H9 (cell line): ENCODE measurements around the gene IPPK. TPM values are rescaled to one million over a fixed set of nuclear protein-coding genes. Genes with fewer than 3 reads are reported as not detected.

Source experiments
- DNase-seq: peaks from one replicate; pipeline ENCODE4 v3.0.0-alpha.2; 2017
- H2AFZ ChIP-seq: one replicate; pipeline ENCODE4 v1.6.1; 2013; ENCODE audit warnings: mild to moderate bottlenecking, low read length, control low read depth, moderate library complexity
- H2AK5ac ChIP-seq: 2 replicates; pipeline ENCODE4 v1.6.1; 2013; ENCODE audit warnings: low read length, control low read depth, mixed read lengths; ENCODE audit not compliant: insufficient read length
- H2BK120ac ChIP-seq: one replicate; pipeline ENCODE4 v1.6.1; 2013; ENCODE audit warnings: low read depth, mild to moderate bottlenecking, low read length, control low read depth, inconsistent platforms; ENCODE audit not compliant: poor library complexity, severe bottlenecking
- H2BK12ac ChIP-seq: 2 replicates; pipeline ENCODE4 v1.6.1; 2013; ENCODE audit warnings: low read length, control low read depth, mixed read lengths, low read depth; ENCODE audit not compliant: insufficient read length
- H2BK15ac ChIP-seq: 2 replicates; pipeline ENCODE4 v1.6.1; 2013; ENCODE audit warnings: low read depth, low read length, control low read depth
- H2BK20ac ChIP-seq: one replicate; pipeline ENCODE4 v1.6.1; 2013; ENCODE audit warnings: low read depth, mild to moderate bottlenecking, low read length, control low read depth, inconsistent platforms; ENCODE audit not compliant: poor library complexity, severe bottlenecking
- H2BK5ac ChIP-seq: 2 replicates; pipeline ENCODE4 v1.6.1; 2013; ENCODE audit warnings: low read length, control low read depth, mixed read lengths; ENCODE audit not compliant: insufficient read length
- H3K14ac ChIP-seq: 2 replicates; pipeline ENCODE4 v1.6.1; 2013; ENCODE audit warnings: low read length, control low read depth; ENCODE audit not compliant: insufficient read depth
- H3K18ac ChIP-seq: 2 replicates; pipeline ENCODE4 v1.6.1; 2013; ENCODE audit warnings: low read depth, mild to moderate bottlenecking, mixed read lengths, low read length, control low read depth; ENCODE audit not compliant: insufficient read length
- H3K23ac ChIP-seq: 2 replicates; pipeline ENCODE4 v1.6.1; 2013; ENCODE audit warnings: low read length, control low read depth, mixed read lengths, low read depth; ENCODE audit not compliant: insufficient read length
- H3K23me2 ChIP-seq: 2 replicates; pipeline ENCODE4 v1.6.1; 2013; ENCODE audit warnings: low read depth, mild to moderate bottlenecking, mixed read lengths, low read length, control low read depth; ENCODE audit not compliant: insufficient read length, poor library complexity, severe bottlenecking
- H3K27ac ChIP-seq: 2 replicates; pipeline ENCODE4 v1.5.1; 2013; ENCODE audit warnings: low read length, control low read depth, mixed read lengths, low read depth; ENCODE audit not compliant: insufficient read length
- H3K27me3 ChIP-seq: 2 replicates; pipeline ENCODE4 v1.6.1; 2013; ENCODE audit warnings: low read length, control low read depth, inconsistent platforms; ENCODE audit not compliant: insufficient read depth
- H3K4ac ChIP-seq: 2 replicates; pipeline ENCODE4 v1.6.1; 2013; ENCODE audit warnings: low read depth, mild to moderate bottlenecking, control low read depth, inconsistent platforms, low read length, moderate library complexity
- H3K4me1 ChIP-seq: 2 replicates; pipeline ENCODE4 v1.6.1; 2013; ENCODE audit warnings: low read length, control low read depth, inconsistent platforms; ENCODE audit not compliant: insufficient read depth
- H3K4me2 ChIP-seq: 2 replicates; pipeline ENCODE4 v1.6.1; 2013; ENCODE audit warnings: low read length, control low read depth, mixed read lengths; ENCODE audit not compliant: insufficient read length, insufficient read depth
- H3K56ac ChIP-seq: 2 replicates; pipeline ENCODE4 v1.6.1; 2013; ENCODE audit warnings: low read depth, mild to moderate bottlenecking, mixed read lengths, low read length, control low read depth; ENCODE audit not compliant: insufficient read length
- H3K79me1 ChIP-seq: 2 replicates; pipeline ENCODE4 v1.6.1; 2013; ENCODE audit warnings: low read depth, mild to moderate bottlenecking, moderate library complexity, low read length, control low read depth, inconsistent platforms; ENCODE audit not compliant: insufficient read depth, poor library complexity, severe bottlenecking
- H3K79me2 ChIP-seq: 2 replicates; pipeline ENCODE4 v1.6.1; 2013; ENCODE audit warnings: low read length, control low read depth, inconsistent platforms; ENCODE audit not compliant: insufficient read depth
- H3K9ac ChIP-seq: 2 replicates; pipeline ENCODE4 v1.6.1; 2013; ENCODE audit warnings: low read length, control low read depth, mixed read lengths; ENCODE audit not compliant: insufficient read length; ENCODE audit errors: extremely low read depth
- H3K9me3 ChIP-seq: one replicate; pipeline ENCODE4 v1.6.1; 2013; ENCODE audit warnings: low read depth, low read length, inconsistent platforms; ENCODE audit not compliant: control insufficient read depth
- H3T11ph ChIP-seq: one replicate; pipeline ENCODE4 v1.6.1; 2013; ENCODE audit warnings: mild to moderate bottlenecking, low read length, control low read depth, inconsistent platforms
- H4K20me1 ChIP-seq: one replicate; pipeline ENCODE4 v1.6.1; 2013; ENCODE audit not compliant: control insufficient read depth, insufficient read length, insufficient read depth
- H4K5ac ChIP-seq: 2 replicates; pipeline ENCODE4 v1.6.1; 2013; ENCODE audit warnings: low read depth, mild to moderate bottlenecking, mixed read lengths, low read length, control low read depth; ENCODE audit not compliant: insufficient read length
- H4K8ac ChIP-seq: replicated peaks from 2 replicates; pipeline ENCODE4 v1.6.1; 2013; ENCODE audit warnings: low read length, control low read depth, mixed read lengths, low read depth; ENCODE audit not compliant: insufficient read length
- H4K91ac ChIP-seq: 2 replicates; pipeline ENCODE4 v1.6.1; 2013; ENCODE audit warnings: low read depth, mild to moderate bottlenecking, moderate library complexity, mixed read lengths, low read length, control low read depth; ENCODE audit not compliant: insufficient read length
- H3K27ac Mint-ChIP-seq, 3 experiments: 2 replicates in 2 of 3; 3 replicates in 1 of 3; pipeline ENCODE4 v1.8.0; 2020 to 2021; ENCODE audit warnings: mixed read lengths in 3 of 3, mild to moderate bottlenecking in 1 of 3, moderate library complexity in 1 of 3
- H3K27me3 Mint-ChIP-seq: 2 replicates; pipeline ENCODE4 v1.8.0; 2021; ENCODE audit warnings: low read depth, mild to moderate bottlenecking, moderate library complexity, mixed read lengths
- H3K36me3 Mint-ChIP-seq, 3 experiments: 2 replicates in 2 of 3; 3 replicates in 1 of 3; pipeline ENCODE4 v1.8.0; 2020 to 2021; ENCODE audit warnings: low read depth in 3 of 3, mixed read lengths in 3 of 3; ENCODE audit not compliant: insufficient read depth in 1 of 3
- H3K4me1 Mint-ChIP-seq, 2 experiments: 2 replicates each; pipeline ENCODE4 v1.8.0; 2020; ENCODE audit warnings: mixed read lengths in 2 of 2
- H3K4me3 Mint-ChIP-seq, 2 experiments: 2 replicates in 1 of 2; 3 replicates in 1 of 2; pipeline ENCODE4 v1.8.0; 2020 to 2021; ENCODE audit warnings: mild to moderate bottlenecking in 2 of 2, mixed read lengths in 2 of 2, moderate library complexity in 1 of 2
- H3K9me3 Mint-ChIP-seq, 2 experiments: 2 replicates in 1 of 2; 3 replicates in 1 of 2; pipeline ENCODE4 v1.8.0; 2020; ENCODE audit warnings: mild to moderate bottlenecking in 2 of 2, mixed read lengths in 2 of 2, moderate library complexity in 1 of 2
- CTCF ChIP-seq: fragments of 200-600 bp; sonication (generic); conservative IDR thresholded peaks from 3 replicates; pipeline ENCODE4 v1.8.0; 2021; ENCODE audit warnings: antibody characterized with exemption, mild to moderate bottlenecking
- WGBS: extraction: QIAGEN DNeasy Blood & Tissue Kit; methylation state at CpG from one replicate; pipeline ENCODE4 v1.1.7; 2013; ENCODE audit warnings: missing lambda C conversion rate, low lambda C conversion rate, mixed read lengths; ENCODE audit not compliant: insufficient read length; ENCODE audit errors: extremely low coverage; 5-methylcytosine and 5-hydroxymethylcytosine counted together
- total RNA-seq: library from RNA; stranded (reverse); gene quantifications from 2 replicates; pipeline ENCODE4 v1.2.1, GENCODE V29; 2021

The IPPK gene
- total RNA-seq, 1 experiment from 2014 or later, result 10.7 TPM

GRCh38 chr9:92637886-92638620, 31.9 kb downstream of the IPPK start:
- Histone ChIP-seq H2AFZ (no peak overlapping the region), H4K8ac (no peak overlapping the region), H3K79me1 (no peaks in the 10 kb centered on the region), H2BK20ac (no peak overlapping the region), H3K23ac (no peak overlapping the region), H4K5ac (no peak overlapping the region), H2BK12ac (no peak overlapping the region), H3K56ac (no peak overlapping the region), H3K9me3 (no peaks in the 10 kb centered on the region), H2BK5ac (no peak overlapping the region), H3K18ac (no peak overlapping the region), H3K27me3 (no peaks in the 10 kb centered on the region), H3K9ac (no peak overlapping the region), H3K4ac (no peak overlapping the region), H3K79me2 (no peaks in the 10 kb centered on the region), H3K27ac (no peak overlapping the region), H2BK120ac (no peak overlapping the region), H3T11ph (no peak overlapping the region), H3K4me2 (no peak overlapping the region), H4K91ac (no peak overlapping the region), H3K14ac (no peak overlapping the region), H3K4me1 (no peaks in the 10 kb centered on the region), H3K23me2 (no peaks in the 10 kb centered on the region), H4K20me1 (no peaks in the 10 kb centered on the region), H2BK15ac (no peak overlapping the region), H2AK5ac (no peak overlapping the region)
- DNase-seq, result peak; percentile 18
- Mint-ChIP-seq H3K4me1 (no peaks in the 10 kb centered on the region), H3K36me3 (peaks cover 12 to 51% (median 23%) of the 10 kb centered on the region in 3 experiments; a peak in 6 of 7 replicates), H3K27ac (peak overlapping the region in 1 of 3 experiments; percentile 67; a peak in 1 of 7 replicates), H3K4me3 (no peak overlapping the region), H3K9me3 (no peaks in the 10 kb centered on the region), H3K27me3 (no peaks in the 10 kb centered on the region)
- WGBS, result no CpG with 5 or more reads among the region's 26 CpGs
- TF ChIP-seq CTCF, result no peak
